GM20431 (cell line): ENCODE results near the gene GRAMD4.

Experiments used
- in situ Hi-C: fragments of 300-500 bp; cut with MseI, MboI; formaldehyde crosslinking; loops from one replicate; pipeline ENCODE4 v1.15.0; 2020; ENCODE audit warnings: low sequenced_read_pairs; ENCODE audit not compliant: unreplicated experiment

GRAMD4 gene

GRCh38 chr22:46619830-46620501 lies at the start of gene GRAMD4:
Gene GRAMD4 (plus strand): TSS chr22:46620386. CDS start chr22:46626800, 6,414 bp downstream.
- in situ Hi-C loops, result no loop called here

GRCh38 chr22:46571642-46572250 lies 48.4 kb upstream of the GRAMD4 start:
- in situ Hi-C loops, result no loop called here

- in situ Hi-C loops, result no loop called here
Measured at GRCh38 chr22:46572911-46573780, 47.0 kb upstream of the GRAMD4 start.

GRCh38 chr22:46573781-46574437 lies 46.3 kb upstream of the GRAMD4 start:
- in situ Hi-C loops, result no loop called here

- in situ Hi-C loops, result no loop called here
Measured at GRCh38 chr22:46574438-46574992, 45.7 kb upstream of the GRAMD4 start.

- in situ Hi-C loops, result no loop called here
Measured at GRCh38 chr22:46574993-46575910, 44.9 kb upstream of the GRAMD4 start.

GRCh38 chr22:46575911-46576555 lies 44.2 kb upstream of the GRAMD4 start:
- in situ Hi-C loops, result no loop called here

- in situ Hi-C loops, result no loop called here
Measured at GRCh38 chr22:46576556-46577367, 43.4 kb upstream of the GRAMD4 start.

GRCh38 chr22:46577368-46578249 lies 42.6 kb upstream of the GRAMD4 start:
- in situ Hi-C loops, result no loop called here

GRCh38 chr22:46578251-46578823 lies 41.8 kb upstream of the GRAMD4 start:
- in situ Hi-C loops, result no loop called here

- in situ Hi-C loops, result no loop called here
Measured at GRCh38 chr22:46578824-46579561, 41.2 kb upstream of the GRAMD4 start.

- in situ Hi-C loops, result no loop called here
Measured at GRCh38 chr22:46579751-46580449, 40.3 kb upstream of the GRAMD4 start.

- in situ Hi-C loops, result no loop called here
Measured at GRCh38 chr22:46580940-46581537, 39.1 kb upstream of the GRAMD4 start.

- in situ Hi-C loops, result no loop called here
Measured at GRCh38 chr22:46581538-46582244, 38.5 kb upstream of the GRAMD4 start.
